ENCODE measurements around the gene VAC14. TPM values are rescaled to one million over a fixed set of nuclear protein-coding genes. Genes with fewer than 3 reads are reported as not detected.

The VAC14 gene
- total and polyA plus RNA-seq, 2 of the 8 experiments (the other 6 are each of a cell fraction or from before 2014, with no cell fraction given) = 56.0 to 108 TPM

DNA sequence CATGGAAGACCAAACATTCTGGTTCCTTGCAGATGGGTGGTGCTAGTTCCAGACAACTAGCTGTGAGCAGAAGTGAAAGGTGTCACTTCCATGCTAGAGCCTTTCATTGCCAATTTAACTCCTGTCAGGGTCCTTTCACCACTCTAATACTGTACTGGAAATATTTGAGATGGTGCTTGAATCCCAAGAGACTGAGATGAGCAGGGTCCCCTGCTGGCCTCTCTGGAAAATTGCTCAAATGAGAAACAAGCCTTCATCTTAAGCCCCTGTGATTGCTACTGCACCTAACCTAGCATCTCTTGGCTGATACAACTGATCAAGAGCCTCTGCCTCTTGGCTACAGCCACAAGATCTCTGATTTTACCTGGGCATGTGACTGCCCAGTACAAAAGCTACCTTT lies 7.4 kb upstream of the VAC14 start:
- H3K27ac ChIP-seq (ENCODE audit: low read depth, low read length) = no peak overlapping the region
- no peaks in the 10 kb centered on the region for H3K23me2 ChIP-seq (ENCODE audit: low read depth, low read length)
- no peak overlapping the region for H3K4me3 ChIP-seq (ENCODE audit: extremely low read depth in 1 of 4, insufficient read depth in 2 of 4, low read depth in 3 of 4, low read length in 4 of 4)
- no peaks in the 10 kb centered on the region for H3K79me2 ChIP-seq (ENCODE audit: control insufficient read depth in 1 of 2, insufficient read depth in 2 of 2, low read length in 2 of 2)
- H3K79me1 ChIP-seq (ENCODE audit: low read depth, low read length) = no peaks in the 10 kb centered on the region
- DNase-seq (ENCODE audit: low read depth in 1 of 2, low spot score in 2 of 2) (no peak), FAIRE-seq (no peak)
- H2AK5ac ChIP-seq (ENCODE audit: low read depth, low read length) = no peak overlapping the region
- no peak overlapping the region for H3K4ac ChIP-seq (replicated peaks; ENCODE audit: insufficient read length, low read depth, low read length)
- H3K14ac ChIP-seq (ENCODE audit: insufficient read length) = no peak overlapping the region
- H2BK20ac ChIP-seq (ENCODE audit: low read length) = no peak overlapping the region
- no peak overlapping the region for H2AFZ ChIP-seq (ENCODE audit: low read length)
- H4K8ac ChIP-seq (ENCODE audit: extremely low read depth, insufficient read depth, low read length) = no peak overlapping the region
- H2BK120ac ChIP-seq (replicated peaks; ENCODE audit: low read depth, low read length) = no peak overlapping the region
- no peak overlapping the region for H3K56ac ChIP-seq (replicated peaks; ENCODE audit: insufficient read length, low read depth, low read length)
- H2BK15ac ChIP-seq (ENCODE audit: low read length) = no peak overlapping the region
- no peak overlapping the region for H4K91ac ChIP-seq (replicated peaks; ENCODE audit: insufficient read length, low read length)
- no peak overlapping the region for H3K4me2 ChIP-seq (ENCODE audit: insufficient read depth in 1 of 2, low read depth in 2 of 2, low read length in 2 of 2)
- TF ChIP-seq POLR2AphosphoS5 (IDR thresholded peaks at IDR 0.05; ENCODE audit: low read depth, low read length) = no peak
- TF ChIP-seq, protein P1, sequence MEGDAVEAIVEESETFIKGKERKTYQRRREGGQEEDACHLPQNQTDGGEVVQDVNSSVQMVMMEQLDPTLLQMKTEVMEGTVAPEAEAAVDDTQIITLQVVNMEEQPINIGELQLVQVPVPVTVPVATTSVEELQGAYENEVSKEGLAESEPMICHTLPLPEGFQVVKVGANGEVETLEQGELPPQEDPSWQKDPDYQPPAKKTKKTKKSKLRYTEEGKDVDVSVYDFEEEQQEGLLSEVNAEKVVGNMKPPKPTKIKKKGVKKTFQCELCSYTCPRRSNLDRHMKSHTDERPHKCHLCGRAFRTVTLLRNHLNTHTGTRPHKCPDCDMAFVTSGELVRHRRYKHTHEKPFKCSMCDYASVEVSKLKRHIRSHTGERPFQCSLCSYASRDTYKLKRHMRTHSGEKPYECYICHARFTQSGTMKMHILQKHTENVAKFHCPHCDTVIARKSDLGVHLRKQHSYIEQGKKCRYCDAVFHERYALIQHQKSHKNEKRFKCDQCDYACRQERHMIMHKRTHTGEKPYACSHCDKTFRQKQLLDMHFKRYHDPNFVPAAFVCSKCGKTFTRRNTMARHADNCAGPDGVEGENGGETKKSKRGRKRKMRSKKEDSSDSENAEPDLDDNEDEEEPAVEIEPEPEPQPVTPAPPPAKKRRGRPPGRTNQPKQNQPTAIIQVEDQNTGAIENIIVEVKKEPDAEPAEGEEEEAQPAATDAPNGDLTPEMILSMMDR (IDR thresholded peaks at IDR 0.05; ENCODE audit: control extremely low read depth in 1 of 3, insufficient read depth in 1 of 3, low read depth in 1 of 3, low read length in 3 of 3) = peak in 1 of 3 experiments; percentile 17; a peak in 2 of 4 replicates
- no peaks in the 10 kb centered on the region for H3K36me3 ChIP-seq (ENCODE audit: control insufficient read depth in 2 of 4, insufficient read depth in 4 of 4, low read length in 3 of 4)
- no peak overlapping the region for H3K23ac ChIP-seq (ENCODE audit: insufficient read length)
- H2BK12ac ChIP-seq (ENCODE audit: low read depth, low read length) = no peak overlapping the region
- ChIA-PET CTCF (ENCODE audit: partially characterized antibody) (interaction anchor here (1.4 to 1.9 kb wide), 3 partner anchors 14 to 38 kb away, joined by 3 to 8 read pairs (median 4); no protein-coding TSS in a partner anchor), POLR2A (ENCODE audit: partially characterized antibody) (no interaction called here)
- H2BK5ac ChIP-seq (ENCODE audit: low read depth, low read length) = no peak overlapping the region
- peaks cover 0 to 2% of the 10 kb centered on the region in 2 experiments for H4K20me1 ChIP-seq (replicated peaks in 1 of 2; ENCODE audit: control insufficient read depth in 1 of 2, insufficient read depth in 2 of 2, low read length in 2 of 2)
- no peaks in the 10 kb centered on the region for H3K4me1 ChIP-seq (replicated peaks in 1 of 4; ENCODE audit: control insufficient read depth in 3 of 4, insufficient read depth in 4 of 4, low read length in 3 of 4)
- peaks cover 0 to 22% (median 6%) of the 10 kb centered on the region in 4 experiments; a peak in 6 of 7 replicates for H3K27me3 ChIP-seq (replicated peaks in 1 of 4; ENCODE audit: control insufficient read depth in 3 of 4, extremely low read depth in 1 of 4, insufficient read depth in 3 of 4, low read length in 3 of 4)
- H3K9ac ChIP-seq (replicated peaks in 1 of 4; ENCODE audit: extremely low read depth in 1 of 4, low read depth in 3 of 4, low read length in 3 of 4) = no peak overlapping the region
- no peak overlapping the region for H3K18ac ChIP-seq (ENCODE audit: extremely low read depth, low read length)
- no peaks in the 10 kb centered on the region for H3K9me3 ChIP-seq (ENCODE audit: insufficient read depth in 2 of 2, low read depth in 1 of 2, low read length in 1 of 2)
- H4K5ac ChIP-seq (ENCODE audit: insufficient read length, low read depth, low read length) = no peak overlapping the region
